Measurements from ENCODE around the gene RNF227.
A peak's percentile ranks its signal among the peaks of the same experiment; 100 is the strongest.
"Not testable (repeated sequence)": the region's sequence is repeated elsewhere in the genome, so short reads cannot be mapped to it uniquely, and the experiment has no call there.

RNF227 gene

GRCh38 chr17:7915611-7916384, at the start of gene RNF227:
RNF227 (minus strand) TSS chr17:7916289; CDS start chr17:7916195, 94 bp downstream.
- peak; percentile 98 for DNase-seq

GRCh38 chr17:7961421-7961820, 45.3 kb upstream of the RNF227 start:
- no peak for DNase-seq

GRCh38 chr17:7959503-7960253, 43.6 kb upstream of the RNF227 start:
- no peak for DNase-seq

- DNase-seq, result peak; percentile 46
Measured at GRCh38 chr17:7956228-7956965, 40.3 kb upstream of the RNF227 start.

- no peak for DNase-seq
Measured at GRCh38 chr17:7955414-7956227, 39.5 kb upstream of the RNF227 start.

- not testable (repeated sequence) for DNase-seq
Measured at GRCh38 chr17:7953266-7953665, 37.2 kb upstream of the RNF227 start.

GRCh38 chr17:7951143-7951792, 35.2 kb upstream of the RNF227 start:
- no peak for DNase-seq

GRCh38 chr17:7950578-7950977, 34.5 kb upstream of the RNF227 start:
- no peak for DNase-seq

GRCh38 chr17:7947651-7948050, 31.6 kb upstream of the RNF227 start:
- no peak for DNase-seq

GRCh38 chr17:7946441-7946840, 30.4 kb upstream of the RNF227 start:
- DNase-seq, result no peak

- no peak for DNase-seq
Measured at GRCh38 chr17:7945651-7946050, 29.6 kb upstream of the RNF227 start.

GRCh38 chr17:7944326-7944725, 28.2 kb upstream of the RNF227 start:
- no peak for DNase-seq

- no peak for DNase-seq
Measured at GRCh38 chr17:7943291-7943690, 27.2 kb upstream of the RNF227 start.

GRCh38 chr17:7940743-7941142, 24.7 kb upstream of the RNF227 start:
- DNase-seq, result no peak

GRCh38 chr17:7940034-7940433, 23.9 kb upstream of the RNF227 start:
- DNase-seq, result no peak

GRCh38 chr17:7935859-7936258, 19.8 kb upstream of the RNF227 start:
- no peak for DNase-seq

GRCh38 chr17:7932949-7933348, 16.9 kb upstream of the RNF227 start:
- peak; percentile 56 for DNase-seq

GRCh38 chr17:7932483-7932891, 16.4 kb upstream of the RNF227 start:
- no peak for DNase-seq

- peak; percentile 100 for DNase-seq
Measured at GRCh38 chr17:7931709-7932482, 15.8 kb upstream of the RNF227 start, which contains the start of the genes CNTROB and TRAPPC1. CNTROB (plus strand) TSS chr17:7932206; CDS start chr17:7933080, 874 bp downstream. TRAPPC1 (minus strand) TSS chr17:7931946; CDS start chr17:7931829, 117 bp downstream.

- no peak for DNase-seq
Measured at GRCh38 chr17:7930841-7931631, 14.9 kb upstream of the RNF227 start.

Data from femur (tissue), 1 donor.